ENCODE results near the gene SPIRE1. TPM values are rescaled to one million over a fixed set of nuclear protein-coding genes. Genes with fewer than 3 reads are reported as not detected.
"Not testable (repeated sequence)": the region's sequence is repeated elsewhere in the genome, so short reads cannot be mapped to it uniquely, and the experiment has no call there.

The SPIRE1 gene
- polyA plus RNA-seq, 3 donors: 31.6 to 36.5 (median 36.1) TPM

GRCh38 chr18:12423820-12424219 lies 234.1 kb downstream of the SPIRE1 start:
- DNase-seq (ENCODE audit: low read depth in 3 of 3, low spot score in 2 of 3): no peak

GRCh38 chr18:12423393-12423792 lies 234.5 kb downstream of the SPIRE1 start:
- no peak for DNase-seq (ENCODE audit: low read depth in 3 of 3, low spot score in 2 of 3)

GRCh38 chr18:12422936-12423335 lies 235.0 kb downstream of the SPIRE1 start:
- DNase-seq (ENCODE audit: low read depth in 3 of 3, low spot score in 2 of 3): no peak

- no peak for DNase-seq (ENCODE audit: low read depth in 3 of 3, low spot score in 2 of 3)
Observed at GRCh38 chr18:12421732-12422131, 236.2 kb downstream of the SPIRE1 start.

- peak in 2 of 3 donors; percentile 35 to 36 for DNase-seq (ENCODE audit: low read depth in 3 of 3, low spot score in 2 of 3)
Observed at GRCh38 chr18:12420821-12421421, 237.0 kb downstream of the SPIRE1 start.

GRCh38 chr18:12417687-12418086 lies 240.2 kb downstream of the SPIRE1 start:
- no peak for DNase-seq (ENCODE audit: low read depth in 3 of 3, low spot score in 2 of 3)

- DNase-seq (ENCODE audit: low read depth in 3 of 3, low spot score in 2 of 3): no peak
Observed at GRCh38 chr18:12416098-12416729, 241.7 kb downstream of the SPIRE1 start.

GRCh38 chr18:12411456-12411855 lies 246.5 kb downstream of the SPIRE1 start:
- no peak for DNase-seq (ENCODE audit: low read depth in 3 of 3, low spot score in 2 of 3)

- DNase-seq (ENCODE audit: low read depth in 3 of 3, low spot score in 2 of 3): not testable (repeated sequence)
Observed at GRCh38 chr18:12410747-12411146, 247.2 kb downstream of the SPIRE1 start.

GRCh38 chr18:12410081-12410481 lies 247.8 kb downstream of the SPIRE1 start:
- no peak for DNase-seq (ENCODE audit: low read depth in 3 of 3, low spot score in 2 of 3)

GRCh38 chr18:12409469-12409868 lies 248.4 kb downstream of the SPIRE1 start:
- DNase-seq (ENCODE audit: low read depth in 3 of 3, low spot score in 2 of 3): no peak

GRCh38 chr18:12408247-12408869 lies 249.5 kb downstream of the SPIRE1 start:
- peak in 1 of 3 donors; percentile 19 for DNase-seq (ENCODE audit: low read depth in 3 of 3, low spot score in 2 of 3)

- no peak for DNase-seq (ENCODE audit: low read depth in 3 of 3, low spot score in 2 of 3)
Observed at GRCh38 chr18:12406371-12407111, 251.4 kb downstream of the SPIRE1 start.

- no peak for DNase-seq (ENCODE audit: low read depth in 3 of 3, low spot score in 2 of 3)
Observed at GRCh38 chr18:12405066-12405465, 252.8 kb downstream of the SPIRE1 start.

GRCh38 chr18:12403601-12404506 lies 254.1 kb downstream of the SPIRE1 start:
- DNase-seq (ENCODE audit: low read depth in 3 of 3, low spot score in 2 of 3): no peak

GRCh38 chr18:12401881-12402280 lies 256.0 kb downstream of the SPIRE1 start:
- DNase-seq (ENCODE audit: low read depth in 3 of 3, low spot score in 2 of 3): no peak

- no peak for DNase-seq (ENCODE audit: low read depth in 3 of 3, low spot score in 2 of 3)
Observed at GRCh38 chr18:12399231-12399630, 258.7 kb downstream of the SPIRE1 start.

- no peak for DNase-seq (ENCODE audit: low read depth in 3 of 3, low spot score in 2 of 3)
Observed at GRCh38 chr18:12398625-12399024, 259.3 kb downstream of the SPIRE1 start.

- no peak for DNase-seq (ENCODE audit: low read depth in 3 of 3, low spot score in 2 of 3)
Observed at GRCh38 chr18:12397793-12398192, 260.1 kb downstream of the SPIRE1 start.

GRCh38 chr18:12397254-12397653 lies 260.7 kb downstream of the SPIRE1 start:
- DNase-seq (ENCODE audit: low read depth in 3 of 3, low spot score in 2 of 3): no peak
